Osteoblast (primary cell): ENCODE results near the gene VANGL1. TPM values are rescaled to one million over a fixed set of nuclear protein-coding genes. Genes with fewer than 3 reads are reported as not detected.

ENCODE experiments used
- DNase-seq: peaks from one replicate; pipeline ENCODE4 v3.0.0; 2011; ENCODE audit warnings: low spot score, mixed read lengths; ENCODE audit not compliant: insufficient read length; ENCODE audit errors: missing footprints
- H2AFZ ChIP-seq: 2 replicates; pipeline ENCODE4 v1.6.0; 2011; ENCODE audit warnings: mild to moderate bottlenecking, low read length
- H3K27ac ChIP-seq: 2 replicates; pipeline ENCODE4 v1.5.1; 2011; ENCODE audit warnings: mild to moderate bottlenecking, low read depth, low read length, moderate library complexity
- H3K27me3 ChIP-seq: 2 replicates; pipeline ENCODE4 v1.6.0; 2012; ENCODE audit warnings: mild to moderate bottlenecking, control low read depth, inconsistent platforms, low read length, moderate library complexity; ENCODE audit not compliant: insufficient read depth
- H3K36me3 ChIP-seq: 2 replicates; pipeline ENCODE4 v1.5.1; 2011; ENCODE audit warnings: mild to moderate bottlenecking, low read length, control low read depth, moderate library complexity; ENCODE audit not compliant: insufficient read depth
- H3K4me1 ChIP-seq: 2 replicates; pipeline ENCODE4 v1.5.1; 2011; ENCODE audit warnings: mild to moderate bottlenecking, low read length, control low read depth, moderate library complexity; ENCODE audit not compliant: insufficient read depth
- H3K4me2 ChIP-seq: 2 replicates; pipeline ENCODE4 v1.6.0; 2011; ENCODE audit warnings: mild to moderate bottlenecking, low read length; ENCODE audit not compliant: insufficient read depth
- H3K4me3 ChIP-seq: fragments of 200-600 bp; sonication (generic); 3 replicates; pipeline ENCODE4 v1.5.1; 2012; ENCODE audit warnings: mild to moderate bottlenecking, low read length, inconsistent platforms; ENCODE audit not compliant: insufficient read depth
- H3K79me2 ChIP-seq: 2 replicates; pipeline ENCODE4 v1.6.0; 2012; ENCODE audit warnings: mild to moderate bottlenecking, low read length, control low read depth, inconsistent platforms; ENCODE audit not compliant: insufficient read depth
- H3K9me3 ChIP-seq: 2 replicates; pipeline ENCODE4 v1.5.1; 2011; ENCODE audit warnings: low read depth, low read length, control low read depth
- H4K20me1 ChIP-seq: 2 replicates; pipeline ENCODE4 v1.6.0; 2012; ENCODE audit warnings: mild to moderate bottlenecking, low read length, control low read depth; ENCODE audit not compliant: insufficient read depth
- total RNA-seq: library from RNA; depleted of rRNA; stranded (reverse); fragments of >200 nt; gene quantifications from 2 replicates; pipeline ENCODE4 v1.2.3, GENCODE V29; 2012
- TF ChIP-seq, protein P1 (sequence below): IDR thresholded peaks from 2 replicates; pipeline ENCODE4 v1.5.1; 2011; ENCODE audit warnings: mild to moderate bottlenecking, low read depth, low read length, moderate library complexity; ENCODE audit errors: extremely low read depth

The VANGL1 gene
- 11.2 and 13.3 TPM in 2 replicates for total RNA-seq

DNA sequence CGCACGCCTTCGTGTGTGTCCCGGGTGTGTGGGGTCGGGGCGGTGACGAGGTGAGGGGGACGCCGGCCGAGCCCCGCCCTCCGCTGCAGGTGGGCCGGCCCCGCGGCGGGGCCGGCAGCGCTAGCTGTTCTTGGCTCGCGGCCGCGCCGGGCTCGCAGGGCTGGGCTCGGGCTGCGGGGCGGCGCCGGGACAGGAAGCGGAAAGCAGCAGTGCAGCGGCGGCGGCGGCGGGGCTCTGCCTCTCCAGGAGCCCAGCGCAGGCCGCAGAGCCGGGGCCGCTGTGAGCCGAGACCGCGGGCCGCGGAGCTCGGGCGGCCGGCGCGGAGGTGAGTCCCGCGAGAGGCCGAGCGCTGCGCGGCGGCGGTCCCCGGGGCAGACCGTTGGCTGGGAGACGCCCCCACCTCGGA, at the start of gene VANGL1:
Gene VANGL1, plus strand, starts transcription at position 209 of the 406 bp plus-strand sequence. CDS start 9,444 bp downstream, outside the sequence.
- peak within 1 kb of the TSS; percentile 85 for H3K4me3 ChIP-seq
- no peaks in the 10 kb centered on the region for H3K27me3 ChIP-seq
- peak; percentile 98 for DNase-seq

DNA sequence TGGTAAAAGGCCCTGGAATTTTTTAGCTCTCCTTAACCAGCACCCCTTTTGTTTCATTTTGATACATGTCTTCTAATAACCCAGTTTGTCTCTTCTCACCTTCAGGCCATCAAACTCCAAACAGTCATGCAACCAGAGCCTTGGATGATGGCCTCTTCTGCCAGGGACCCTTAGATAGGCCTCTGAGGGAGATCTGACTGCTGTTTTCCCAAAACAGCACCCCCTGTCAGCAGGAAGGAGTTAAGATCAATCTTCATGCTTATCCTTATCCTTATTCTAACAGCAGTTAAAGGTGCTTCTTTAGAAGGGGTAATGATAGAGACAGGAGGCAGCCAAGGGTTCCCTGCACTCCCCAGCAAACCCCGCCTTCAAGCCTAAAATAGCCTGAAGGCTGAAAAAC, 49.5 kb upstream of the VANGL1 start:
- no peak overlapping the region for H3K4me3 ChIP-seq
- TF ChIP-seq, protein P1, sequence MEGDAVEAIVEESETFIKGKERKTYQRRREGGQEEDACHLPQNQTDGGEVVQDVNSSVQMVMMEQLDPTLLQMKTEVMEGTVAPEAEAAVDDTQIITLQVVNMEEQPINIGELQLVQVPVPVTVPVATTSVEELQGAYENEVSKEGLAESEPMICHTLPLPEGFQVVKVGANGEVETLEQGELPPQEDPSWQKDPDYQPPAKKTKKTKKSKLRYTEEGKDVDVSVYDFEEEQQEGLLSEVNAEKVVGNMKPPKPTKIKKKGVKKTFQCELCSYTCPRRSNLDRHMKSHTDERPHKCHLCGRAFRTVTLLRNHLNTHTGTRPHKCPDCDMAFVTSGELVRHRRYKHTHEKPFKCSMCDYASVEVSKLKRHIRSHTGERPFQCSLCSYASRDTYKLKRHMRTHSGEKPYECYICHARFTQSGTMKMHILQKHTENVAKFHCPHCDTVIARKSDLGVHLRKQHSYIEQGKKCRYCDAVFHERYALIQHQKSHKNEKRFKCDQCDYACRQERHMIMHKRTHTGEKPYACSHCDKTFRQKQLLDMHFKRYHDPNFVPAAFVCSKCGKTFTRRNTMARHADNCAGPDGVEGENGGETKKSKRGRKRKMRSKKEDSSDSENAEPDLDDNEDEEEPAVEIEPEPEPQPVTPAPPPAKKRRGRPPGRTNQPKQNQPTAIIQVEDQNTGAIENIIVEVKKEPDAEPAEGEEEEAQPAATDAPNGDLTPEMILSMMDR = no peak
- no peaks in the 10 kb centered on the region for H4K20me1 ChIP-seq
- no peaks in the 10 kb centered on the region for H3K79me2 ChIP-seq
- no peaks in the 10 kb centered on the region for H3K36me3 ChIP-seq
- no peak for DNase-seq
- H3K27me3 ChIP-seq = no peaks in the 10 kb centered on the region
- no peak overlapping the region for H3K4me2 ChIP-seq
- no peaks in the 10 kb centered on the region for H3K9me3 ChIP-seq
- no peak overlapping the region for H3K27ac ChIP-seq
- H3K4me1 ChIP-seq = peaks cover 11% of the 10 kb centered on the region
- H2AFZ ChIP-seq = no peak overlapping the region

More for the DNA sequence above, at the start of gene VANGL1:
- Histone ChIP-seq H4K20me1 (peaks cover 2% of the 10 kb centered on the region), H3K27ac (peak within 1 kb of the TSS; percentile 18), H3K79me2 (peaks cover 39% of the 10 kb centered on the region), H3K36me3 (no peaks in the 10 kb centered on the region), H3K9me3 (no peaks in the 10 kb centered on the region), H3K4me2 (peak within 1 kb of the TSS; percentile 96), H3K4me1 (peaks cover 7% of the 10 kb centered on the region), H2AFZ (peak within 1 kb of the TSS; percentile 91)
- TF ChIP-seq, protein P1 = no peak

DNA sequence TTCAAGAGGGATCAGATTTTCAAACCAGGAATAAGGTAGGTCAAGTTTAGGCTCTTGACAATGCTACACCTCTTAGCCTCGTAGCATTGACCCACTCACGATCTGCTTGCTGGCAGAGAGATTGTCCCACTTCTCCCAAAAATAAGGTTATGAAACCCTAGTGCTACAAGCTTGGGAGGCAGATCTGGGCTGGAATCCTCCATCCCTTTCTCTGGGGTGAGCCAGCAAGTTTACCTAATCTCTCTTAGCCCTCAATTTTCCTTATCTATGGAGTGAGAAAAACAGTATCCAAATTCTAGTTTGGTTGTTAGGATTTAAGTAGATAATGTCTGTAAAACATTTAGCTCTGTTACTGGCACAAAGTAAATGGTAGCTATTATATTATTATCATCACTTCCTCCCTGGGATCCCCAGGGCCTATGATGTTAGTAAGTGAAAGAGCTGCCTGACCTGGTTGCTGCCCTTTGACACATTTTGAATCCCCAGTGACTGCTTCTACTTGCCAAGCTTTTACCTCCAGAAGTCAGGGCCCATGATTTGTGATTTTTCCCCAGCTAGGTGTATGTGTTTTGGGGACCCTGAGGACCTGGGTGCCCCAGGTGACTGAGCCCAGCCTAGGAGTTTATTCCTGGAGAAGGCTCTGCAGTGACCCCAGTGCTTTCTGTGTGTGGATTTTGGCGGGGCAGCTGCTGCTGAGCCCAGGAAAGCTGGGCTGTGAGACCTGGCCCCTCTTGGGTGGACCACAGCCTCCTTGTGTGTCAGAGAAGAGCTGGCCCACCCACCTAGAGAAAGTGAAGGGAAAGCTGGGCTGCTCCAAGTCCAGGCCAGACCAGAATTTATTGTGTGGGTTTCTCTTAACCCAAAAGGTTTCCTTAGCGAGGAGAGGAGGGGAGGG, 48.2 kb upstream of the VANGL1 start:
- no peak overlapping the region for H3K27ac ChIP-seq
- no peaks in the 10 kb centered on the region for H3K36me3 ChIP-seq
- H3K9me3 ChIP-seq = no peaks in the 10 kb centered on the region
- H3K27me3 ChIP-seq = no peaks in the 10 kb centered on the region
- H2AFZ ChIP-seq = no peak overlapping the region
- peaks cover 11% of the 10 kb centered on the region for H3K4me1 ChIP-seq
- H3K79me2 ChIP-seq = no peaks in the 10 kb centered on the region
- H3K4me3 ChIP-seq = no peak overlapping the region
- no peak for DNase-seq
- no peaks in the 10 kb centered on the region for H4K20me1 ChIP-seq
- TF ChIP-seq, protein P1 = no peak
- no peak overlapping the region for H3K4me2 ChIP-seq

DNA sequence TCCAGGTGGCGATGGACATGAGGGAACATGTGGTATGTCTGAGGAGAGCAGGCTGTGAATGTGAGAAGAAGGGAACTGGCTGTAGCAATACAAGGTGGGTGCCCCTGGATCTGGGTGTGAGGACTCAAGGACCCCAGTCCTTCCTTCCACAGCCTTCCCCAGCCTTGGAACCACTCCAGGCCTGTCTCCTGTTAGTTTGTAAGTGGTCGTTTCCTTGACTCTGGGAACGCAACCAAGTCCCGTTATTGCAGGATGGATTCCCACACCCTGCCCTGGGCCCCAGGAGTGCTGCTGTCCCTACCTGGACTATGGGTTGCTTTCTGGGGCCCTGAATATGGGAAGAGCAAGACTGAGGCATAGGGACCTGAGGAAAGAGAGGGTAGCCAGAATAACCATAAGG, 47.2 kb upstream of the VANGL1 start:
- H3K36me3 ChIP-seq = no peaks in the 10 kb centered on the region
- H3K4me3 ChIP-seq = no peak overlapping the region
- H3K4me2 ChIP-seq = no peak overlapping the region
- H3K9me3 ChIP-seq = no peaks in the 10 kb centered on the region
- H2AFZ ChIP-seq = no peak overlapping the region
- no peaks in the 10 kb centered on the region for H3K79me2 ChIP-seq
- H4K20me1 ChIP-seq = no peaks in the 10 kb centered on the region
- peaks cover 11% of the 10 kb centered on the region for H3K4me1 ChIP-seq
- no peak for DNase-seq
- TF ChIP-seq, protein P1 = no peak
- no peak overlapping the region for H3K27ac ChIP-seq
- no peaks in the 10 kb centered on the region for H3K27me3 ChIP-seq
